PC-3 (cell line): ENCODE data around the gene SMC6. TPM values are rescaled to one million over a fixed set of nuclear protein-coding genes. Genes with fewer than 3 reads are reported as not detected.

Source experiments
- ATAC-seq: fragments of 200-7000 bp; cut with Tn5 transposase; 2 replicates; pipeline ENCODE4 v1.9.1; 2020; ENCODE audit warnings: mild to moderate bottlenecking, moderate library complexity
- BruUV-seq: library from RNA; stranded (reverse); fragments of 400-500 nt; replicated peaks from 2 replicates; lab custom pipeline; 2021; lab: Mats Ljungman, UMichigan
- CTCF ChIA-PET: fragments of 300-600 bp; sonication (Branson Sonifier 250); formaldehyde crosslinking; loops from one replicate; lab custom pipeline; 2022; ENCODE audit warnings: antibody characterized with exemption; lab: Charles Lee
- POLR2A ChIA-PET: fragments of 300-600 bp; sonication (Branson Sonifier 250); formaldehyde crosslinking; loops from one replicate; lab custom pipeline; 2022; ENCODE audit warnings: antibody characterized with exemption; ENCODE audit not compliant: unreplicated experiment; lab: Charles Lee
- DNase-seq: peaks from one replicate; pipeline ENCODE4 v3.0.0-alpha.2; 2015
- H2AFZ ChIP-seq: fragments of 300-600 bp; sonication (generic); 2 replicates; pipeline ENCODE4 v1.6.0; 2016; ENCODE audit warnings: antibody characterized with exemption, low read length
- H3F3A ChIP-seq: fragments of 300-600 bp; sonication (generic); one replicate; pipeline ENCODE4 v1.6.0; 2017; ENCODE audit warnings: antibody characterized with exemption, low read length, control low read depth, mild to moderate bottlenecking; ENCODE audit not compliant: unreplicated experiment
- H3K27ac ChIP-seq: fragments of 300-600 bp; sonication (generic); 2 replicates; pipeline ENCODE4 v1.5.1; 2016; ENCODE audit warnings: mild to moderate bottlenecking, low read length
- H3K27me3 ChIP-seq: fragments of 300-600 bp; sonication (generic); 2 replicates; pipeline ENCODE4 v1.6.1; 2016; ENCODE audit warnings: low read length, mixed read lengths
- H3K36me3 ChIP-seq: fragments of 300-600 bp; sonication (generic); 2 replicates; pipeline ENCODE4 v1.6.1; 2016; ENCODE audit warnings: low read depth, mixed run types, low read length, mixed read lengths
- H3K4me1 ChIP-seq: fragments of 300-600 bp; sonication (generic); 2 replicates; pipeline ENCODE4 v1.5.1; 2016; ENCODE audit warnings: low read length; ENCODE audit not compliant: insufficient read depth
- H3K4me2 ChIP-seq: fragments of 300-600 bp; sonication (generic); 2 replicates; pipeline ENCODE4 v1.6.0; 2016; ENCODE audit warnings: low read length
- H3K4me3 ChIP-seq: fragments of 300-600 bp; sonication (generic); 2 replicates; pipeline ENCODE4 v1.5.1; 2016; ENCODE audit warnings: mild to moderate bottlenecking, low read length, mixed read lengths
- H3K79me2 ChIP-seq: fragments of 300-600 bp; sonication (generic); 2 replicates; pipeline ENCODE4 v1.6.1; 2017; ENCODE audit warnings: low read length, mixed read lengths
- H3K9ac ChIP-seq: fragments of 300-600 bp; sonication (generic); 2 replicates; pipeline ENCODE4 v1.6.0; 2016; ENCODE audit warnings: mild to moderate bottlenecking, low read length
- H3K9me2 ChIP-seq: fragments of 300-600 bp; sonication (generic); replicated peaks from 2 replicates; pipeline ENCODE4 v1.6.1; 2016; ENCODE audit warnings: mixed run types, low read length, mixed read lengths
- H3K9me3 ChIP-seq: fragments of 300-600 bp; sonication (generic); 2 replicates; pipeline ENCODE4 v1.6.1; 2016; ENCODE audit warnings: low read length, mixed read lengths
- H4K20me1 ChIP-seq: fragments of 300-600 bp; sonication (generic); 2 replicates; pipeline ENCODE4 v1.6.1; 2016; ENCODE audit warnings: low read length, mixed read lengths
- CTCF ChIP-seq: fragments of 300-600 bp; sonication (generic); conservative IDR thresholded peaks from 2 replicates; pipeline ENCODE4 v1.5.1; 2017; ENCODE audit warnings: antibody characterized with exemption, low read depth, mild to moderate bottlenecking, low read length
- EZH2 ChIP-seq: fragments of 300-600 bp; sonication (generic); IDR thresholded peaks from one replicate; pipeline ENCODE4 v1.6.1; 2017; ENCODE audit warnings: antibody characterized with exemption, mild to moderate bottlenecking, low read length; ENCODE audit not compliant: unreplicated experiment
- EZH2phosphoT487 ChIP-seq: fragments of 300-600 bp; sonication (generic); IDR thresholded peaks from 2 replicates; pipeline ENCODE4 v1.6.1; 2018; ENCODE audit warnings: mild to moderate bottlenecking, antibody characterized with exemption, low read length, borderline replicate concordance
- intact Hi-C: fragments of 100-400 bp; cut with micrococcal nuclease; formaldehyde crosslinking; loops from 2 replicates; pipeline ENCODE4 v1.9.0; 2023
- total RNA-seq: library from RNA; depleted of rRNA; stranded (reverse); fragments of >200 nt; gene quantifications from 2 replicates; pipeline ENCODE4 v1.2.3, GENCODE V29; 2014

SMC6 gene
- total RNA-seq, 1 experiment from 2014 or later = 15.6 TPM

GRCh38 chr2:17627434-17627833, 126.2 kb downstream of the SMC6 start:
- Histone ChIP-seq H3K9me2 (no peaks in the 10 kb centered on the region), H2AFZ (no peak overlapping the region), H3K4me1 (no peaks in the 10 kb centered on the region), H3K27ac (no peak overlapping the region), H3K9me3 (peaks cover 3% of the 10 kb centered on the region; the same call in 1 of the 2 replicates), H4K20me1 (no peaks in the 10 kb centered on the region), H3F3A (no peaks in the 10 kb centered on the region), H3K27me3 (no peaks in the 10 kb centered on the region), H3K79me2 (no peaks in the 10 kb centered on the region), H3K4me3 (no peak overlapping the region), H3K4me2 (no peak overlapping the region), H3K36me3 (no peaks in the 10 kb centered on the region), H3K9ac (no peak overlapping the region)
- POLR2A ChIA-PET = no interaction called here
- ATAC-seq = no peak
- TF ChIP-seq EZH2 (no peak), EZH2phosphoT487 (no peak), CTCF (no peak)
- intact Hi-C loops = no loop called here
- BruUV-seq = no TSS peak
- CTCF ChIA-PET = no interaction called here
- no peak for DNase-seq

DNA sequence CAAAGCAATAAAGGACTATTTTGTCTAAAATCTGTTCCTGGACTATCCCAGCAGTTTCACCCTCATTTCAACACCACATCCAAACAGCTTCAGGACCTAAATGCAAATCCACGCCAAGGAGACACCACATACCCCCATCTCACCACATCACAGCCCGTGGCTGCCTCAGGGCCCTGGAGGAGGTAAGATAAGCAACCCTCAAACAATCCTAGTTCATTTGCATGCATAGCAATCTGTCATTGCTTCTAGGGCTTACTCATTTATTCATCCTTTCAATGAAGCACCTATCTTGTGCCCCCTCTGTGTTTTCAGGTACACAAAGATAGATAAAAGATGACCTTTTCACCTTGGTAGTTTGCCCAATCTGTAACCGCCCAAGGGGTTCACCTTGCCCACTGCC, 126.6 kb downstream of the SMC6 start:
- TF ChIP-seq CTCF = no peak
- TF ChIP-seq EZH2 = no peak
- TF ChIP-seq EZH2phosphoT487 = no peak
- Histone ChIP-seq H3K27ac (no peak overlapping the region), H3K27me3 (no peaks in the 10 kb centered on the region), H3K79me2 (no peaks in the 10 kb centered on the region), H3K9ac (no peak overlapping the region), H3F3A (no peaks in the 10 kb centered on the region), H3K36me3 (no peaks in the 10 kb centered on the region), H3K9me3 (peaks cover 3% of the 10 kb centered on the region; the same call in 1 of the 2 replicates), H4K20me1 (no peaks in the 10 kb centered on the region), H2AFZ (no peak overlapping the region), H3K4me2 (no peak overlapping the region), H3K4me3 (no peak overlapping the region), H3K9me2 (no peaks in the 10 kb centered on the region), H3K4me1 (peaks cover under 1% of the 10 kb centered on the region)
- no peak for ATAC-seq
- DNase-seq = no peak
- ChIA-PET POLR2A (no interaction called here), CTCF (no interaction called here)
- no TSS peak for BruUV-seq
- intact Hi-C loops = no loop called here

GRCh38 chr2:17625446-17625845, 128.2 kb downstream of the SMC6 start:
- no peaks in the 10 kb centered on the region for H3K27me3 ChIP-seq
- ATAC-seq (no peak), DNase-seq (no peak)
- BruUV-seq = no TSS peak
- H3K4me1 ChIP-seq = peaks cover 15% of the 10 kb centered on the region
- H3F3A ChIP-seq = no peaks in the 10 kb centered on the region
- H3K27ac ChIP-seq = no peak overlapping the region
- no peaks in the 10 kb centered on the region for H3K79me2 ChIP-seq
- H3K36me3 ChIP-seq = no peaks in the 10 kb centered on the region
- no peak overlapping the region for H3K4me2 ChIP-seq
- peaks cover 3% of the 10 kb centered on the region; the same call in 1 of the 2 replicates for H3K9me3 ChIP-seq
- TF ChIP-seq CTCF = no peak
- no peak for TF ChIP-seq EZH2phosphoT487
- no peak for TF ChIP-seq EZH2
- ChIA-PET POLR2A (no interaction called here), CTCF (no interaction called here)
- H3K4me3 ChIP-seq = no peak overlapping the region
- H3K9me2 ChIP-seq = no peaks in the 10 kb centered on the region
- intact Hi-C loops = no loop called here
- H2AFZ ChIP-seq = no peak overlapping the region
- no peaks in the 10 kb centered on the region for H4K20me1 ChIP-seq
- no peak overlapping the region for H3K9ac ChIP-seq
